ENCODE results near the gene GALNS.

DNA sequence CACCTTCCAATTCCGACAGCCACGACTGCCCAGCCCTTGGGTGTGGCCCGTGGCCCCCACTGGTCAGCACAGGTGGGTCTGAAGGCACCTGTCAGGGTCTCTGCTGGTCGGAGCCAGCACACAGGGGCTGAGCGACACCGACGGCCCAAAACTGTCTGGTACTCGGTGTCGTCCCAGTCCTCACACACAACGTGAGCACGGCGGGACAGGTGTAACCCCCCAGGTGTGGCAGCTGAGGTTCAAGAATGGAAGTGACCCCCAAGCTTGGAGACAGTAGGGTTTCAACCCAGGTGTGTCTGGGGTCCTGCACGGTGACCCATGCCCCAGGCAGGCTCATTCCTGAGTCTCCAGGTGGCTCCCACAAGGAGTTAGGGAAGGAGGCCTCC, 1.0 kb downstream of the GALNS start:
- TF ChIP-seq, protein P1, sequence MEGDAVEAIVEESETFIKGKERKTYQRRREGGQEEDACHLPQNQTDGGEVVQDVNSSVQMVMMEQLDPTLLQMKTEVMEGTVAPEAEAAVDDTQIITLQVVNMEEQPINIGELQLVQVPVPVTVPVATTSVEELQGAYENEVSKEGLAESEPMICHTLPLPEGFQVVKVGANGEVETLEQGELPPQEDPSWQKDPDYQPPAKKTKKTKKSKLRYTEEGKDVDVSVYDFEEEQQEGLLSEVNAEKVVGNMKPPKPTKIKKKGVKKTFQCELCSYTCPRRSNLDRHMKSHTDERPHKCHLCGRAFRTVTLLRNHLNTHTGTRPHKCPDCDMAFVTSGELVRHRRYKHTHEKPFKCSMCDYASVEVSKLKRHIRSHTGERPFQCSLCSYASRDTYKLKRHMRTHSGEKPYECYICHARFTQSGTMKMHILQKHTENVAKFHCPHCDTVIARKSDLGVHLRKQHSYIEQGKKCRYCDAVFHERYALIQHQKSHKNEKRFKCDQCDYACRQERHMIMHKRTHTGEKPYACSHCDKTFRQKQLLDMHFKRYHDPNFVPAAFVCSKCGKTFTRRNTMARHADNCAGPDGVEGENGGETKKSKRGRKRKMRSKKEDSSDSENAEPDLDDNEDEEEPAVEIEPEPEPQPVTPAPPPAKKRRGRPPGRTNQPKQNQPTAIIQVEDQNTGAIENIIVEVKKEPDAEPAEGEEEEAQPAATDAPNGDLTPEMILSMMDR (IDR thresholded peaks at IDR 0.05) = no peak
- TF ChIP-seq POLR2AphosphoS5 (IDR thresholded peaks at IDR 0.05) = no peak
